ENCODE data around the gene THEMIS. TPM values are rescaled to one million over a fixed set of nuclear protein-coding genes. Genes with fewer than 3 reads are reported as not detected.

Gene THEMIS
- 0.39 TPM in 1 of 3 replicates, not detected in the others for total RNA-seq (2021)
- Bru-seq, nascent RNA: percentile 0 among the genes with signal in this experiment
- long read RNA-seq, experiment 1: 0 reads
- long read RNA-seq, experiment 2: 0 reads
- long read RNA-seq, experiment 3: 0 reads

DNA sequence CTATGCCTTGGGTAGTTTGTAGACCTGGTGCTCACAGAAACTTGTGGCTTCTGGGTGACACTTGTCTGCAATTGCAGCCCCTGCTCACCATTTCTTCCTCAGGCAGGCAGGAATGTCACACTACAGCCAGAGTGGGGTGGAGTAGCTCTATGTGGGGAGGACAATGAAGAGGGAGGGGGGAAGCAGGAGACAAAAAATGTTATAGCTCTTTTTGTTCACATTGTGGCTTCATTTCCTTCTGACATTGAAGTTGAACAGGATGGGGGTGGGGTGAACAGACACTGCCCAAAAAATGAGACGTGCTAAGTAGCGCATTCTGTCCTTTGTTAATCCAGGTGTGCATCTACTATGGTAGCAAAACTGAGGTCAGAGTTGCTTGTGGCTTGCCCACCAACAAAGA is at the start of gene THEMIS:
THEMIS (minus strand) TSS at position 124 of the 400 bp plus-strand sequence. CDS start 126 bp downstream, outside the sequence.
- H3K4me1 Mint-ChIP-seq: peaks cover 5% of the 10 kb centered on the region
- DNase-seq (ENCODE audit: low spot score) (no peak), ATAC-seq (peak; percentile 36)
- no peak within 1 kb of the TSS for H3K27ac Mint-ChIP-seq
- no peaks in the 10 kb centered on the region; the same call in 1 of the 2 replicates for H3K9me3 Mint-ChIP-seq
- no peaks in the 10 kb centered on the region for H3K27me3 Mint-ChIP-seq (ENCODE audit: low read depth)
- CTCF ChIA-PET: no interaction called here
- no peak within 1 kb of the TSS for H3K4me3 Mint-ChIP-seq
- POLR2A ChIA-PET: no interaction called here
- TF ChIP-seq CREM (CRISPR knock-in tag; IDR thresholded peaks at IDR 0.05) (no peak), KAT7 (CRISPR knock-in tag; IDR thresholded peaks at IDR 0.05; ENCODE audit: borderline replicate concordance) (no peak), E2F5 (CRISPR knock-in tag; IDR thresholded peaks at IDR 0.05) (no peak), SP1 (CRISPR knock-in tag; conservative IDR thresholded peaks at IDR 0.05) (no peak), FOXJ3 (CRISPR knock-in tag; IDR thresholded peaks at IDR 0.05; ENCODE audit: borderline replicate concordance) (no peak)
- TF ChIP-seq, protein P1, sequence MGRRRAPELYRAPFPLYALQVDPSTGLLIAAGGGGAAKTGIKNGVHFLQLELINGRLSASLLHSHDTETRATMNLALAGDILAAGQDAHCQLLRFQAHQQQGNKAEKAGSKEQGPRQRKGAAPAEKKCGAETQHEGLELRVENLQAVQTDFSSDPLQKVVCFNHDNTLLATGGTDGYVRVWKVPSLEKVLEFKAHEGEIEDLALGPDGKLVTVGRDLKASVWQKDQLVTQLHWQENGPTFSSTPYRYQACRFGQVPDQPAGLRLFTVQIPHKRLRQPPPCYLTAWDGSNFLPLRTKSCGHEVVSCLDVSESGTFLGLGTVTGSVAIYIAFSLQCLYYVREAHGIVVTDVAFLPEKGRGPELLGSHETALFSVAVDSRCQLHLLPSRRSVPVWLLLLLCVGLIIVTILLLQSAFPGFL (CRISPR knock-in tag; IDR thresholded peaks at IDR 0.05; ENCODE audit: borderline replicate concordance): no peak
- TF ChIP-seq, protein P2, sequence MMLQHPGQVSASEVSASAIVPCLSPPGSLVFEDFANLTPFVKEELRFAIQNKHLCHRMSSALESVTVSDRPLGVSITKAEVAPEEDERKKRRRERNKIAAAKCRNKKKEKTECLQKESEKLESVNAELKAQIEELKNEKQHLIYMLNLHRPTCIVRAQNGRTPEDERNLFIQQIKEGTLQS (CRISPR knock-in tag; conservative IDR thresholded peaks at IDR 0.05): no peak
- H3K36me3 Mint-ChIP-seq: no peaks in the 10 kb centered on the region

- Mint-ChIP-seq H3K4me1 (peaks cover 4% of the 10 kb centered on the region), H3K27ac (no peak overlapping the region), H3K27me3 (ENCODE audit: low read depth) (no peaks in the 10 kb centered on the region), H3K36me3 (no peaks in the 10 kb centered on the region), H3K9me3 (no peaks in the 10 kb centered on the region), H3K4me3 (no peak overlapping the region)
- ChIA-PET POLR2A (no interaction called here), CTCF (no interaction called here)
- no peak for DNase-seq (ENCODE audit: low spot score)
- TF ChIP-seq CREM (CRISPR knock-in tag; IDR thresholded peaks at IDR 0.05): no peak
- TF ChIP-seq, protein P1 (CRISPR knock-in tag; IDR thresholded peaks at IDR 0.05; ENCODE audit: borderline replicate concordance): no peak
- no peak for ATAC-seq
Observed at GRCh38 chr6:127949251-127949650, 48.4 kb upstream of the THEMIS start.

DNA sequence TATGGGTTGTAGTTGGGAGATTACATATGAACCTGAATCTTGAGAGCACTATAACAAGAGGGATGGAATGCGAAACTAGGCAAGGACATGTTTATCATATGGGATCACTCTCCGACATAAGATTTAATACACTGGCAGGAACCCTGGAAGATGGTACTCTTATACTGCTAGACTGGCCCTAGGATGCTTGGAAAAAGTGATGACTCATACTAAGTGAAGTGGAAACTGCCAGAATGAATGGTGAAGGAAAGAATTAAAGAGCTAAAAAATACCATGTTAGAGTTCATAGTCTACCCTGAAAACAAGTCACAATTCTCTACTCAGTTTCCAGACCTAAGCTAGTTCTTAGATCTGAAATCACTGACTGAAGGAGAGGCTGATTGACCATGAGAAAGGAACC is 45.5 kb upstream of the THEMIS start:
- Mint-ChIP-seq H3K4me3 (no peak overlapping the region), H3K9me3 (no peaks in the 10 kb centered on the region), H3K27ac (no peak overlapping the region), H3K27me3 (ENCODE audit: low read depth) (no peaks in the 10 kb centered on the region), H3K4me1 (peaks cover 4% of the 10 kb centered on the region), H3K36me3 (no peaks in the 10 kb centered on the region)
- DNase-seq (ENCODE audit: low spot score) (no peak), ATAC-seq (no peak)
- ChIA-PET POLR2A (no interaction called here), CTCF (interaction anchor here (1.0 kb wide), 1 partner anchor 10 kb away, joined by 3 read pairs; no protein-coding TSS in a partner anchor)
- TF ChIP-seq, protein P3, sequence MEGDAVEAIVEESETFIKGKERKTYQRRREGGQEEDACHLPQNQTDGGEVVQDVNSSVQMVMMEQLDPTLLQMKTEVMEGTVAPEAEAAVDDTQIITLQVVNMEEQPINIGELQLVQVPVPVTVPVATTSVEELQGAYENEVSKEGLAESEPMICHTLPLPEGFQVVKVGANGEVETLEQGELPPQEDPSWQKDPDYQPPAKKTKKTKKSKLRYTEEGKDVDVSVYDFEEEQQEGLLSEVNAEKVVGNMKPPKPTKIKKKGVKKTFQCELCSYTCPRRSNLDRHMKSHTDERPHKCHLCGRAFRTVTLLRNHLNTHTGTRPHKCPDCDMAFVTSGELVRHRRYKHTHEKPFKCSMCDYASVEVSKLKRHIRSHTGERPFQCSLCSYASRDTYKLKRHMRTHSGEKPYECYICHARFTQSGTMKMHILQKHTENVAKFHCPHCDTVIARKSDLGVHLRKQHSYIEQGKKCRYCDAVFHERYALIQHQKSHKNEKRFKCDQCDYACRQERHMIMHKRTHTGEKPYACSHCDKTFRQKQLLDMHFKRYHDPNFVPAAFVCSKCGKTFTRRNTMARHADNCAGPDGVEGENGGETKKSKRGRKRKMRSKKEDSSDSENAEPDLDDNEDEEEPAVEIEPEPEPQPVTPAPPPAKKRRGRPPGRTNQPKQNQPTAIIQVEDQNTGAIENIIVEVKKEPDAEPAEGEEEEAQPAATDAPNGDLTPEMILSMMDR (IDR thresholded peaks at IDR 0.05): no peak
- TF ChIP-seq SMAD3 (CRISPR knock-in tag; IDR thresholded peaks at IDR 0.05; ENCODE audit: borderline replicate concordance) (no peak), ZNF281 (CRISPR knock-in tag; IDR thresholded peaks at IDR 0.05) (no peak)
